HEK293T (cell line): ENCODE results near the gene CNOT11.

Experiments
- ARNT ChIP-seq: fragments of 450-650 bp; IDR thresholded peaks from 2 replicates; pipeline ENCODE4 v1.6.1; 2017; ENCODE audit warnings: mild to moderate bottlenecking
- BHLHE40 ChIP-seq: fragments of 450-650 bp; IDR thresholded peaks from 2 replicates; pipeline ENCODE4 v1.6.1; 2016; ENCODE audit warnings: mild to moderate bottlenecking, moderate library complexity, borderline replicate concordance
- ELF4 ChIP-seq: fragments of 450-650 bp; IDR thresholded peaks from 2 replicates; pipeline ENCODE4 v1.6.1; 2017; ENCODE audit warnings: antibody characterized with exemption
- FOXM1 ChIP-seq: fragments of 450-650 bp; IDR thresholded peaks from 2 replicates; pipeline ENCODE4 v1.6.1; 2017; ENCODE audit warnings: mild to moderate bottlenecking, borderline replicate concordance
- HDGF ChIP-seq: fragments of 450-650 bp; IDR thresholded peaks from 2 replicates; pipeline ENCODE4 v1.6.1; 2017; ENCODE audit warnings: antibody characterized with exemption, borderline replicate concordance
- PKNOX1 ChIP-seq: fragments of 450-650 bp; IDR thresholded peaks from 2 replicates; pipeline ENCODE4 v1.6.1; 2016
- SP1 ChIP-seq: fragments of 450-650 bp; IDR thresholded peaks from 2 replicates; pipeline ENCODE4 v1.6.1; 2017

DNA sequence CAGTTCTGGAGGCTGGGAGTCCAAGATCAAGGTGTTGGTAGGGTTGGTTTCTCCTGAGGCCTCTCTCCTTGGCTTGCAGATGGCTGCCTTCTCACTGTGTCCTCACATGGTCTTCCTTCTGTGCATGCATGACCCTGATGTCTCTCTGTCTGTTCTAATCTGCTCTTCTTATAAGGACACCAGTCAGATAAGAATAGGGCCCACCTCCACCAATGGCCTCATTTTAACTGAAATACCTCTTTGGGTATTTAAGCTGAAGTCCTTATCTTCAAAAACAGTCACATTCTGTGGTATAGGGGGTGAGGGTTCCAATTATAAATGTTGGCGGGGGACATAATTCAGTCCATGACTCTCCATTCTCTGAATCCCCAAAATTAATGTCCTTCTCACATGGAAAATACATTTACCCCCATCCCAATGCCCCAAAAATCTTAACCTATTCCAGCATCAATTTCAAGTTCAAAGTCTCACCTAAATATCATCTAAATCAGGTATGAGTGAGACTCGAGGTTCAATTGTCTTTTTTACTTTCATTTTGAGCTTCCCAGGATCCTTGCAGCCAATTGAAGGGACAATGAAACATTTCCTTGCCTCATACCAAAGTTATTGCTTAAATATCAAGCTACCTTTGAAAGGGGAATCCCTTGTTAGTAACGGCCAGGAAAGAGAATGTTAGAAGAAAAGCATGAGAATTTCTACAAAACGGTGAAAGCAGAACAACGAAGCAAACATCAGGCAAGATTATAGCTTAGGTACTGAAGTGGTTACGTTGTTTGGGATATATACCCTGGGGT lies 20.6 kb upstream of the CNOT11 start:
- TF ChIP-seq HDGF (no peak), BHLHE40 (no peak), ARNT (no peak), PKNOX1 (no peak), SP1 (no peak), FOXM1 (no peak), ELF4 (no peak)
